BJ (cell line): ENCODE measurements around the gene MAPKAP1. TPM values are rescaled to one million over a fixed set of nuclear protein-coding genes. Genes with fewer than 3 reads are reported as not detected.

Source experiments
- CTCF ChIA-PET: fragments of 350-600 bp; formaldehyde crosslinking; extraction: SDS; loops from one replicate; lab custom pipeline; 2021; ENCODE audit warnings: antibody characterized with exemption, inconsistent platforms; lab: Yijun Ruan, JAX
- POLR2A ChIA-PET: fragments of 300-600 bp; sonication (Branson Sonifier 250); formaldehyde crosslinking; extraction: SDS; loops from one replicate; lab custom pipeline; 2021; ENCODE audit warnings: antibody characterized with exemption; lab: Charles Lee
- DNase-seq: peaks from one replicate; pipeline ENCODE4 v3.0.0-alpha.2; 2011; ENCODE audit warnings: low read depth
- H3K27me3 ChIP-seq: 2 replicates; pipeline ENCODE4 v1.6.0; 2011; ENCODE audit warnings: low read length; ENCODE audit not compliant: control insufficient read depth, insufficient read depth
- H3K36me3 ChIP-seq: 2 replicates; pipeline ENCODE4 v1.5.1; 2011; ENCODE audit warnings: low read length; ENCODE audit not compliant: control insufficient read depth, insufficient read depth
- H3K4me3 ChIP-seq: 2 replicates; pipeline ENCODE4 v1.5.1; 2011; ENCODE audit warnings: low read depth, mild to moderate bottlenecking, control low read depth, low read length
- CTCF ChIP-seq: IDR thresholded peaks from 2 replicates; pipeline ENCODE4 v1.5.1; 2011; ENCODE audit warnings: low read depth, mild to moderate bottlenecking, control low read depth, inconsistent platforms, low read length, moderate library complexity; ENCODE audit not compliant: insufficient read depth
- polyA plus RNA-seq: library from polyadenylated mRNA; depleted of rRNA; stranded (reverse); fragments of >200 nt; gene quantifications from 2 replicates; pipeline ENCODE4 v1.2.3, GENCODE V29; 2011

The MAPKAP1 gene
- polyA plus RNA-seq, 1 experiment = 113 TPM

GRCh38 chr9:125558453-125559092 lies 148.4 kb downstream of the MAPKAP1 start:
- H3K4me3 ChIP-seq = no peak overlapping the region
- peak; percentile 83 for TF ChIP-seq CTCF
- no peaks in the 10 kb centered on the region for H3K27me3 ChIP-seq
- ChIA-PET CTCF (interaction anchor here (0.6 to 2.1 kb wide), 23 partner anchors 8 to 840 kb away, joined by 3 to 18 read pairs (median 4); no protein-coding TSS in a partner anchor), POLR2A (interaction anchor here (0.8 kb wide), 1 partner anchor 45 kb away, joined by 5 read pairs; no protein-coding TSS in a partner anchor)
- H3K36me3 ChIP-seq = peaks cover 2% of the 10 kb centered on the region
- DNase-seq = no peak

GRCh38 chr9:125556046-125556721 lies 150.8 kb downstream of the MAPKAP1 start:
- Histone ChIP-seq H3K27me3 (no peaks in the 10 kb centered on the region), H3K4me3 (no peak overlapping the region), H3K36me3 (peaks cover 2% of the 10 kb centered on the region)
- ChIA-PET CTCF (no interaction called here), POLR2A (no interaction called here)
- no peak for TF ChIP-seq CTCF
- DNase-seq = no peak

GRCh38 chr9:125554726-125555125 lies 152.3 kb downstream of the MAPKAP1 start:
- TF ChIP-seq CTCF = no peak
- no peak for DNase-seq
- CTCF ChIA-PET = interaction anchor here (1.2 to 1.5 kb wide), 2 partner anchors 13 to 191 kb away, joined by 4 read pairs; no protein-coding TSS in a partner anchor
- peaks cover 2% of the 10 kb centered on the region for H3K36me3 ChIP-seq
- no peak overlapping the region for H3K4me3 ChIP-seq
- POLR2A ChIA-PET = no interaction called here
- no peaks in the 10 kb centered on the region for H3K27me3 ChIP-seq

GRCh38 chr9:125551781-125552180 lies 155.2 kb downstream of the MAPKAP1 start:
- ChIA-PET CTCF (interaction anchor here (1.1 to 1.9 kb wide), 3 partner anchors 8 to 144 kb away, joined by 3 to 8 read pairs (median 4); no protein-coding TSS in a partner anchor), POLR2A (no interaction called here)
- H3K36me3 ChIP-seq = no peaks in the 10 kb centered on the region; the same call in 1 of the 2 replicates
- DNase-seq = no peak
- H3K4me3 ChIP-seq = no peak overlapping the region
- no peak for TF ChIP-seq CTCF
- H3K27me3 ChIP-seq = no peaks in the 10 kb centered on the region
